HepG2 (cell line): Measurements from ENCODE around the gene NGEF.

Experiments
- EP300 ChIP-seq, 3 experiments: sonication (generic) in 1 of 3; formaldehyde crosslinking in 1 of 3; IDR thresholded peaks; 2 replicates each; pipeline versions ENCODE4 v1.5.1 to v1.6.1; 2011 to 2020; ENCODE audit warnings: low read depth in 2 of 3, low read length in 2 of 3, borderline replicate concordance in 1 of 3, improper control_type of control experiment in 1 of 3, mild to moderate bottlenecking in 1 of 3, missing genetic modification reagents in 1 of 3, moderate library complexity in 1 of 3
- IRF2 ChIP-seq: IDR thresholded peaks from 2 replicates; pipeline ENCODE4 v1.6.1; 2018; ENCODE audit warnings: missing genetic modification reagents, missing compliant biosample characterization
- RXRA ChIP-seq: sonication (generic); formaldehyde crosslinking; IDR thresholded peaks from 2 replicates; pipeline ENCODE4 v1.5.1; 2020; ENCODE audit warnings: missing genetic modification reagents
- SATB2 ChIP-seq: sonication (generic); formaldehyde crosslinking; IDR thresholded peaks from 2 replicates; pipeline ENCODE4 v1.5.0; 2020; ENCODE audit warnings: missing genetic modification reagents

DNA sequence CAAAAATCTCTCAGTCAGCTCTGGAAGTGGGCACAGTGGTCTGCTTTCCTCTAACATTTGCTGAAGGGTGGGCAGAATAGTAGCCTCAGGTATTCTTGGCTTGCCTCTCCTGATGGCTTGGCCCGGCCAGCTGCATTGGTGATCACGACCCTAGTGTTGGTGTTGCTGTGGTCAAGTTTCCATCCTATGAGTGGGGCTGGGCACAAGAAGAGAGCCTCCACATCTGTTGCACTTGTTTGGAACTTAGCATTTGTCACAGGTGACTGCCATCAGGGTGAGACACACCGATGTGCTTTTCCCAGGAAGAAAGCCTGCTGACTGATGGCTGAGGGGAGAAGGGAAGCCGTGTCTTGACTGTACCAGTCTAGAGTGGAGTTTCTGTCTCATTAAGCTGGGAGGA is 176.1 kb downstream of the NGEF start:
- TF ChIP-seq EP300 (IDR thresholded peaks at IDR 0.05; ENCODE audit: low read depth in 2 of 2, low read length in 2 of 2) (no peak), EP300 (CRISPR knock-in tag; IDR thresholded peaks at IDR 0.05; ENCODE audit: borderline replicate concordance) (no peak), RXRA (no peak), SATB2 (CRISPR knock-in tag) (no peak), IRF2 (no peak)
